CD14-positive monocyte (primary cell): ENCODE data around the gene CRIP2. TPM values are rescaled to one million over a fixed set of nuclear protein-coding genes. Genes with fewer than 3 reads are reported as not detected.
A peak's percentile ranks its signal among the peaks of the same experiment; 100 is the strongest.

Source experiments
- DNase-seq, 3 donors: peaks; one replicate each; pipeline ENCODE4 v3.0.0-alpha.2; 2011 to 2022
- H2AFZ ChIP-seq: 2 replicates; pipeline ENCODE4 v1.6.0; 2012; ENCODE audit warnings: mild to moderate bottlenecking, low read depth, low read length, inconsistent platforms; ENCODE audit not compliant: insufficient read depth, poor library complexity, severe bottlenecking
- H3K27ac ChIP-seq, 2 donors: 1 replicate in 1 of 2; 2 replicates in 1 of 2; pipeline ENCODE4 v1.5.1; 2012 to 2013; ENCODE audit warnings: low read length in 2 of 2, control low read depth in 1 of 2, inconsistent platforms in 1 of 2, low read depth in 1 of 2, mild to moderate bottlenecking in 1 of 2
- H3K27me3 ChIP-seq, 2 donors: one replicate each; pipeline versions ENCODE4 v1.6.0 to v1.6.1; 2011 to 2013; ENCODE audit warnings: low read length in 2 of 2; ENCODE audit not compliant: control insufficient read depth in 2 of 2, insufficient read depth in 2 of 2
- H3K36me3 ChIP-seq, 2 donors: replicated peaks in 1 of 2; 1 replicate in 1 of 2; 2 replicates in 1 of 2; pipeline versions ENCODE4 v1.5.1 to v1.6.1; 2012 to 2013; ENCODE audit warnings: low read length in 2 of 2, control low read depth in 1 of 2, inconsistent platforms in 1 of 2, mild to moderate bottlenecking in 1 of 2; ENCODE audit not compliant: insufficient read depth in 2 of 2, control insufficient read depth in 1 of 2
- H3K4me1 ChIP-seq, 2 donors: 1 replicate in 1 of 2; 2 replicates in 1 of 2; pipeline versions ENCODE4 v1.5.1 to v1.6.1; 2012 to 2013; ENCODE audit warnings: low read length in 2 of 2, control low read depth in 1 of 2, inconsistent platforms in 1 of 2, mild to moderate bottlenecking in 1 of 2, moderate library complexity in 1 of 2; ENCODE audit not compliant: insufficient read depth in 2 of 2, control insufficient read depth in 1 of 2
- H3K4me2 ChIP-seq: replicated peaks from 2 replicates; pipeline ENCODE3; 2012; ENCODE audit warnings: low read length, moderate library complexity, mild to moderate bottlenecking; ENCODE audit not compliant: poor library complexity, severe bottlenecking; ENCODE audit errors: extremely low read depth
- H3K4me3 ChIP-seq, 3 experiments: fragments of 200-600 bp in 1 of 3; sonication (generic) in 1 of 3; replicated peaks in 1 of 3; 1 replicate in 2 of 3; 2 replicates in 1 of 3; pipeline ENCODE4 v1.5.1; 2011 to 2013; ENCODE audit warnings: low read length in 3 of 3, mild to moderate bottlenecking in 3 of 3, control low read depth in 2 of 3, low read depth in 2 of 3, inconsistent platforms in 1 of 3, moderate library complexity in 1 of 3
- H3K79me2 ChIP-seq: 2 replicates; pipeline ENCODE4 v1.6.0; 2012; ENCODE audit warnings: mild to moderate bottlenecking, control low read depth, inconsistent platforms, low read length, moderate library complexity; ENCODE audit not compliant: insufficient read depth
- H3K9ac ChIP-seq: 2 replicates; pipeline ENCODE4 v1.6.0; 2017; ENCODE audit warnings: low read length, mild to moderate bottlenecking; ENCODE audit not compliant: insufficient read depth, poor library complexity, severe bottlenecking
- H3K9me3 ChIP-seq, 2 donors: replicated peaks in 1 of 2; 1 replicate in 1 of 2; 2 replicates in 1 of 2; pipeline versions ENCODE4 v1.5.1 to v1.6.1; 2012 to 2013; ENCODE audit warnings: low read length in 2 of 2, control low read depth in 1 of 2; ENCODE audit not compliant: control insufficient read depth in 1 of 2, insufficient read depth in 1 of 2
- H4K20me1 ChIP-seq: 2 replicates; pipeline ENCODE4 v1.6.0; 2012; ENCODE audit warnings: mild to moderate bottlenecking, low read length, control low read depth, moderate library complexity; ENCODE audit not compliant: insufficient read depth
- H3K27ac Mint-ChIP-seq, 7 donors: one replicate each; pipeline ENCODE4 v1.8.0; 2020; ENCODE audit warnings: mild to moderate bottlenecking in 7 of 7, mixed read lengths in 7 of 7, moderate library complexity in 6 of 7, inconsistent platforms in 2 of 7
- H3K27me3 Mint-ChIP-seq, 3 donors: one replicate each; pipeline ENCODE4 v1.8.0; 2021 to 2022; ENCODE audit warnings: low read depth in 3 of 3, mild to moderate bottlenecking in 3 of 3, mixed read lengths in 3 of 3, moderate library complexity in 3 of 3, inconsistent platforms in 1 of 3
- H3K36me3 Mint-ChIP-seq, 2 donors: one replicate each; pipeline ENCODE4 v1.8.0; 2020; ENCODE audit warnings: mixed read lengths in 2 of 2, inconsistent platforms in 1 of 2, mild to moderate bottlenecking in 1 of 2
- H3K4me1 Mint-ChIP-seq: one replicate; pipeline ENCODE4 v1.8.0; 2020; ENCODE audit warnings: mild to moderate bottlenecking, mixed read lengths
- H3K4me3 Mint-ChIP-seq, 2 donors: one replicate each; pipeline ENCODE4 v1.8.0; 2020; ENCODE audit warnings: mild to moderate bottlenecking in 2 of 2, mixed read lengths in 2 of 2, moderate library complexity in 1 of 2
- H3K9me3 Mint-ChIP-seq, 7 donors: one replicate each; pipeline ENCODE4 v1.8.0; 2020 to 2022; ENCODE audit warnings: mixed read lengths in 7 of 7, mild to moderate bottlenecking in 6 of 7, moderate library complexity in 6 of 7, inconsistent platforms in 2 of 7
- CTCF ChIP-seq: fragments of 200-600 bp; IDR thresholded peaks from one replicate; pipeline ENCODE4 v1.8.0; 2022; ENCODE audit warnings: antibody characterized with exemption, mild to moderate bottlenecking
- WGBS: methylation state at CpG from one replicate; pipeline ENCODE4 v1.1.5; 2013; ENCODE audit warnings: missing lambda C conversion rate; ENCODE audit not compliant: insufficient coverage; 5-methylcytosine and 5-hydroxymethylcytosine counted together
- intact Hi-C, 2 donors: fragments of 100-400 bp; cut with micrococcal nuclease; formaldehyde crosslinking; loops; one replicate each; pipeline versions ENCODE4 v1.15.0 to v1.15.1; 2023
- polyA plus RNA-seq, 3 donors: library from polyadenylated mRNA; depleted of rRNA in 1 of 3; unstranded in 2 of 3; stranded (reverse) in 1 of 3; fragments of 300-500 nt in 2 of 3; fragments of >200 nt in 1 of 3; fragmentation: Illumina TruSeq in 2 of 3; gene quantifications; 1 replicate in 2 of 3; 2 replicates in 1 of 3; pipeline ENCODE4 v1.2.3, GENCODE V29; 2012 to 2021

The CRIP2 gene
- polyA plus RNA-seq, 3 donors = 2.1 to 4.0 (median 3.3) TPM

GRCh38 chr14:105427412-105427811 is 47.2 kb upstream of the CRIP2 start:
- no peak overlapping the region for H3K4me3 ChIP-seq
- peaks cover 71% of the 10 kb centered on the region for H4K20me1 ChIP-seq
- H3K27me3 ChIP-seq = no peaks in the 10 kb centered on the region
- H2AFZ ChIP-seq = no peak overlapping the region
- Mint-ChIP-seq H3K27me3 (peaks cover 0 to 2% (median 0%) of the 10 kb centered on the region in 3 donors), H3K9me3 (peaks cover 0 to 4% (median 2%) of the 10 kb centered on the region in 7 donors), H3K4me1 (peaks cover 7% of the 10 kb centered on the region), H3K27ac (no peak overlapping the region), H3K36me3 (peaks cover 21 to 66% of the 10 kb centered on the region in 2 donors), H3K4me3 (no peak overlapping the region)
- intact Hi-C loops = no loop called here
- H3K9me3 ChIP-seq = peaks cover 0 to 5% of the 10 kb centered on the region in 2 donors
- peaks cover 62% of the 10 kb centered on the region for H3K79me2 ChIP-seq
- no peak for TF ChIP-seq CTCF
- H3K4me2 ChIP-seq = no peak overlapping the region
- no peak overlapping the region for H3K9ac ChIP-seq
- H3K36me3 ChIP-seq = peaks cover 8 to 30% of the 10 kb centered on the region in 2 donors
- 97% methylated on average over 8 of the region's 10 CpGs for whole genome bisulfite sequencing
- H3K4me1 ChIP-seq = peaks cover 0 to 4% of the 10 kb centered on the region in 2 donors
- DNase-seq = no peak
- H3K27ac ChIP-seq = no peak overlapping the region

GRCh38 chr14:105427936-105428485 is 46.6 kb upstream of the CRIP2 start:
- Histone ChIP-seq H2AFZ (no peak overlapping the region), H3K4me2 (no peak overlapping the region), H3K27me3 (no peaks in the 10 kb centered on the region), H3K36me3 (peaks cover 8 to 30% of the 10 kb centered on the region in 2 donors), H3K4me3 (no peak overlapping the region), H3K79me2 (peaks cover 62% of the 10 kb centered on the region), H3K4me1 (no peaks in the 10 kb centered on the region), H4K20me1 (peaks cover 70% of the 10 kb centered on the region), H3K9ac (no peak overlapping the region), H3K27ac (no peak overlapping the region), H3K9me3 (peaks cover 0 to 5% of the 10 kb centered on the region in 2 donors)
- peak overlapping the region in 1 of 7 donors; percentile 50 for H3K27ac Mint-ChIP-seq
- no peak for TF ChIP-seq CTCF
- peaks cover 21 to 62% of the 10 kb centered on the region in 2 donors for H3K36me3 Mint-ChIP-seq
- no peak for DNase-seq
- peaks cover 0 to 4% (median 2%) of the 10 kb centered on the region in 7 donors for H3K9me3 Mint-ChIP-seq
- peaks cover 4% of the 10 kb centered on the region for H3K4me1 Mint-ChIP-seq
- intact Hi-C loops = no loop called here
- H3K4me3 Mint-ChIP-seq = no peak overlapping the region
- WGBS = 100% methylated on average over 2 of the region's 9 CpGs
- H3K27me3 Mint-ChIP-seq = peaks cover 0 to 2% (median 0%) of the 10 kb centered on the region in 3 donors
